Mesenchymal stem cell (in vitro differentiated cells and primary cell): ENCODE measurements around the gene ATP6V1G2.
"Not testable (repeated sequence)": the region's sequence is repeated elsewhere in the genome, so short reads cannot be mapped to it uniquely, and the experiment has no call there.

Source experiments
- DNase-seq: peaks from one replicate; pipeline ENCODE4 v3.0.0-alpha.2; 2013
- H2AFZ ChIP-seq: one replicate; pipeline ENCODE4 v1.6.1; 2013; ENCODE audit warnings: low read depth, mild to moderate bottlenecking, control low read depth, inconsistent platforms, low read length, moderate library complexity
- H2AK5ac ChIP-seq: 2 replicates; pipeline ENCODE4 v1.6.1; 2013; ENCODE audit warnings: low read length, moderate library complexity, mild to moderate bottlenecking, inconsistent platforms; ENCODE audit not compliant: severe bottlenecking
- H2BK120ac ChIP-seq: one replicate; pipeline ENCODE4 v1.6.1; 2013; ENCODE audit warnings: low read depth, mild to moderate bottlenecking, inconsistent platforms, low read length, moderate library complexity
- H2BK12ac ChIP-seq, 2 experiments: one replicate each; pipeline ENCODE4 v1.6.1; 2013; ENCODE audit warnings: inconsistent platforms in 2 of 2, low read length in 2 of 2, mild to moderate bottlenecking in 2 of 2, moderate library complexity in 2 of 2, control low read depth in 1 of 2
- H2BK15ac ChIP-seq: one replicate; pipeline ENCODE4 v1.6.1; 2013; ENCODE audit warnings: mild to moderate bottlenecking, low read depth, inconsistent platforms; ENCODE audit not compliant: poor library complexity, severe bottlenecking
- H2BK5ac ChIP-seq: 2 replicates; pipeline ENCODE4 v1.6.1; 2013; ENCODE audit warnings: low read depth, mild to moderate bottlenecking, low read length, control low read depth, inconsistent platforms; ENCODE audit not compliant: poor library complexity, severe bottlenecking
- H3K14ac ChIP-seq, 2 experiments: one replicate each; pipeline ENCODE4 v1.6.1; 2013; ENCODE audit warnings: inconsistent platforms in 2 of 2, low read length in 2 of 2, control low read depth in 1 of 2, mild to moderate bottlenecking in 1 of 2, moderate library complexity in 1 of 2
- H3K18ac ChIP-seq, 2 experiments: one replicate each; pipeline ENCODE4 v1.6.1; 2013; ENCODE audit warnings: inconsistent platforms in 2 of 2, low read length in 2 of 2, control low read depth in 1 of 2, low read depth in 1 of 2, mild to moderate bottlenecking in 1 of 2
- H3K23ac ChIP-seq, 2 experiments: one replicate each; pipeline ENCODE4 v1.6.1; 2013; ENCODE audit warnings: inconsistent platforms in 2 of 2, low read length in 2 of 2, mild to moderate bottlenecking in 2 of 2, moderate library complexity in 2 of 2, control low read depth in 1 of 2
- H3K27ac ChIP-seq: 2 replicates; pipeline ENCODE4 v1.5.1; 2013; ENCODE audit warnings: mild to moderate bottlenecking, moderate library complexity, low read length, control low read depth, inconsistent platforms; ENCODE audit not compliant: poor library complexity, severe bottlenecking
- H3K27me3 ChIP-seq, 2 experiments: 2 replicates each; pipeline versions ENCODE4 v1.6.1 to v1.7.0; 2013; ENCODE audit warnings: low read length in 2 of 2, mild to moderate bottlenecking in 2 of 2, moderate library complexity in 2 of 2, control low read depth in 1 of 2, inconsistent platforms in 1 of 2; ENCODE audit not compliant: control insufficient read depth in 1 of 2, insufficient read depth in 1 of 2
- H3K36me3 ChIP-seq, 2 experiments: 2 replicates each; pipeline versions ENCODE4 v1.6.1 to v1.7.0; 2013; ENCODE audit warnings: low read length in 2 of 2, control low read depth in 1 of 2, inconsistent platforms in 1 of 2, low read depth in 1 of 2, mild to moderate bottlenecking in 1 of 2; ENCODE audit not compliant: insufficient read depth in 2 of 2, control insufficient read depth in 1 of 2
- H3K4ac ChIP-seq, 2 experiments: one replicate each; pipeline ENCODE4 v1.6.1; 2013; ENCODE audit warnings: inconsistent platforms in 2 of 2, low read length in 2 of 2, mild to moderate bottlenecking in 2 of 2, moderate library complexity in 2 of 2, control low read depth in 1 of 2, low read depth in 1 of 2
- H3K4me1 ChIP-seq: 2 replicates; pipeline ENCODE4 v1.6.1; 2013; ENCODE audit warnings: low read depth, low read length, control low read depth; ENCODE audit not compliant: control insufficient read depth, insufficient read depth
- H3K4me2 ChIP-seq: 2 replicates; pipeline ENCODE4 v1.6.1; 2013; ENCODE audit warnings: low read length, mild to moderate bottlenecking, inconsistent platforms; ENCODE audit not compliant: poor library complexity, severe bottlenecking
- H3K4me3 ChIP-seq, 2 experiments: 2 replicates each; pipeline versions ENCODE4 v1.5.1 to v1.7.0; 2013; ENCODE audit warnings: low read length in 2 of 2, mild to moderate bottlenecking in 2 of 2, control low read depth in 1 of 2, low read depth in 1 of 2; ENCODE audit not compliant: insufficient read depth in 1 of 2
- H3K79me1 ChIP-seq: replicated peaks from 2 replicates; pipeline ENCODE4 v1.6.1; 2013; ENCODE audit warnings: mild to moderate bottlenecking, control low read depth, low read length, inconsistent platforms; ENCODE audit not compliant: poor library complexity, severe bottlenecking
- H3K9ac ChIP-seq: 2 replicates; pipeline ENCODE4 v1.7.0; 2013; ENCODE audit warnings: mild to moderate bottlenecking, low read length, moderate library complexity
- H3K9me3 ChIP-seq: 2 replicates; pipeline ENCODE4 v1.7.0; 2013; ENCODE audit warnings: mild to moderate bottlenecking, low read length; ENCODE audit not compliant: control insufficient read depth
- H4K8ac ChIP-seq: one replicate; pipeline ENCODE4 v1.6.1; 2013; ENCODE audit warnings: inconsistent platforms, mild to moderate bottlenecking, low read length, moderate library complexity
- H4K91ac ChIP-seq: one replicate; pipeline ENCODE4 v1.6.1; 2013; ENCODE audit warnings: mild to moderate bottlenecking, low read length, inconsistent platforms
- WGBS: methylation state at CpG from one replicate; pipeline ENCODE4 v1.1.7; 2013; ENCODE audit warnings: mixed read lengths; 5-methylcytosine and 5-hydroxymethylcytosine counted together

The ATP6V1G2 gene

GRCh38 chr6:31498748-31499147 lies 47.7 kb downstream of the ATP6V1G2 start:
- no peak overlapping the region for H3K4ac ChIP-seq
- H3K27me3 ChIP-seq, result no peaks in the 10 kb centered on the region
- no peak overlapping the region for H4K91ac ChIP-seq
- H2AFZ ChIP-seq, result no peak overlapping the region
- peak overlapping the region; percentile 66 for H3K9ac ChIP-seq
- H3K9me3 ChIP-seq, result no peaks in the 10 kb centered on the region
- DNase-seq, result peak; percentile 12
- H2BK120ac ChIP-seq, result no peak overlapping the region
- no peak overlapping the region for H4K8ac ChIP-seq
- WGBS, result 19% methylated on average over 20 of the region's 21 CpGs
- H2BK12ac ChIP-seq, result no peak overlapping the region
- peak overlapping the region in 1 of 2 experiments; percentile 88 for H3K4me3 ChIP-seq
- H3K18ac ChIP-seq, result no peak overlapping the region
- no peak overlapping the region for H3K27ac ChIP-seq
- no peak overlapping the region for H3K23ac ChIP-seq
- peak overlapping the region; percentile 86 for H3K4me2 ChIP-seq
- H3K79me1 ChIP-seq, result peaks cover 15% of the 10 kb centered on the region
- H2BK15ac ChIP-seq, result no peak overlapping the region
- H3K36me3 ChIP-seq, result no peaks in the 10 kb centered on the region
- H2AK5ac ChIP-seq, result no peak overlapping the region
- no peak overlapping the region for H2BK5ac ChIP-seq
- H3K14ac ChIP-seq, result no peak overlapping the region
- peaks cover 18% of the 10 kb centered on the region for H3K4me1 ChIP-seq

DNA sequence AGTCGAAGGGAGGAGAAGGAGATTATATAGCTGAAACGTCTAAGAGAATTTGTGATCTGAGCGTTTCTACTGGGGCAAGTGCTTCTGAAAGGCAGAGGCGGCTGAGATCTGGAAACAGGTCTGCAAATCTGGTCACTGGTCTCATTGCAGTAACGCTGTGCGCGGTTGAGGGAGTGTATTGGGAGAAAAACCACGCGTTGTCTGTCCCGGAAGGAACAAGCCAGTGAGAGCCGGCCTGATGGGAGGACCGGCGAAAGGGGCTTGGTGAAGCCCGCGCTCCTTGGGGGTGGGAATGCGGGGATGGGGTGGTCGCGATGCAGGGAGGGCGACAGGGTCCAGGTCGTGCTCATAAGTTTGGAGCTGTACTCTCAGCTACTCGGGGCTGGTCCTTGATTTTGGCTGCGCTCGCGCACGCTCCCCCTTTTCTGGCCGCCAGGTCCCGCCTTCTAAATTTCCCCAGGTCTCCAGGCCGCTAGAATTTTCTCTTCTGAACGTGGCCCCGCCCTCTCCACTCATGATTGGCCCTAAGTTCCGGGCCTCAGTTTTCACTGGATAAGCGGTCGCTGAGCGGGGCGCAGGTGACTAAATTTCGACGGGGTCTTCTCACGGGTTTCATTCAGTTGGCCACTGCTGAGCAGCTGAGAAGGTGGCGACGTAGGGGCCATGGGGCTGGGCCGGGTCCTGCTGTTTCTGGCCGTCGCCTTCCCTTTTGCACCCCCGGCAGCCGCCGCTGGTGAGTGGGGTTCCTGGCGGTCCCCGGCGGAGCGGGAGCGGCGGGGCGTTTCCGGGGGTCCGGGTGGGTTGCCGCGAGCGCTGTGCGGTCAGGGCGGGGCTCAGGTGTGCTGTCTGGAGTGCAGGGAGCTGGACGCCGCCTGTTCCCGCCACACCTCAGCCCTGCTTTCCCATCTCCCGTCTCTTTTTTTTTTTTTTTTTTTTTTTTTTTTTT lies 48.6 kb downstream of the ATP6V1G2 start, which contains the start of gene MICB:
TSS of gene MICB (plus strand) at position 615 of the 946 bp plus-strand sequence. CDS start at position 664, 49 bp downstream.
- Histone ChIP-seq H3K18ac (peak within 1 kb of the TSS in 1 of 2 experiments; percentile 21), H2BK12ac (no peak within 1 kb of the TSS), H2AK5ac (peak within 1 kb of the TSS; percentile 19), H3K4ac (peak within 1 kb of the TSS in 1 of 2 experiments; percentile 49), H3K23ac (peak within 1 kb of the TSS in 1 of 2 experiments; percentile 60), H3K14ac (no peak within 1 kb of the TSS), H4K91ac (peak within 1 kb of the TSS; percentile 61), H2AFZ (peak within 1 kb of the TSS; percentile 96), H3K9ac (peak within 1 kb of the TSS; percentile 81), H4K8ac (peak within 1 kb of the TSS; percentile 49), H2BK5ac (no peak within 1 kb of the TSS), H3K9me3 (no peaks in the 10 kb centered on the region), H3K36me3 (no peaks in the 10 kb centered on the region), H3K79me1 (peaks cover 14% of the 10 kb centered on the region), H3K27me3 (no peaks in the 10 kb centered on the region), H3K4me2 (peak within 1 kb of the TSS; percentile 99), H3K4me1 (peaks cover 18% of the 10 kb centered on the region), H3K27ac (peak within 1 kb of the TSS; percentile 70), H3K4me3 (peak within 1 kb of the TSS; percentile 81 to 88), H2BK120ac (no peak within 1 kb of the TSS), H2BK15ac (peak within 1 kb of the TSS; percentile 90)
- WGBS, result 2% methylated on average over 57 of the region's 64 CpGs
- peak; percentile 90 for DNase-seq

DNA sequence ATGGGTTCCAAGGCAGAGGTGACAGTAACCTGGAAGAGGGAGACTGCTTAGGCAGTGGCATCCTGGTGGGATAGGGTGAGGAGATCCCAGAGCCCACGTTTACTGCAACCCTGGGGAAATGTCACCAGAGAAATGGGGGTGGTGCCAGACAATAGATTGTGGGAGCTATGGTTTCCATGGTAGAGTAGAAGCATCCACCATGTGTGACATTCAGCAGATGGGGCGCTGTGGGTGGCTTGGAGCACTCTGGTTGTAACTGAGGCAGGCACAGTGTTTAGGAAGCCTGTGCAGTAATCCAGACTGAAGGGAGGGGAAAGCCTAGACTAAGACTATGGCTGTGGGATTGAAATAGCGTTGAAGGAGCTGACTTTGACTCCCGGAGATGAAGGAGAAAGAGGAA lies 49.6 kb downstream of the ATP6V1G2 start:
- not testable (repeated sequence) for DNase-seq, H3K27ac ChIP-seq, H3K23ac ChIP-seq, H2BK5ac ChIP-seq, H4K91ac ChIP-seq, H2BK15ac ChIP-seq, H3K4ac ChIP-seq, H3K36me3 ChIP-seq, H3K9me3 ChIP-seq, H4K8ac ChIP-seq, H2BK120ac ChIP-seq, H3K14ac ChIP-seq, H3K18ac ChIP-seq, H3K27me3 ChIP-seq, H3K4me2 ChIP-seq, H2AFZ ChIP-seq
- peak overlapping the region in 1 of 2 experiments; percentile 84 for H2BK12ac ChIP-seq
- WGBS, result 72% methylated on average over 4 of the region's 4 CpGs
- H3K4me3 ChIP-seq, result peak overlapping the region in 1 of 2 experiments; percentile 88
- peaks cover 14% of the 10 kb centered on the region for H3K79me1 ChIP-seq
- H2AK5ac ChIP-seq, result peak overlapping the region; percentile 19
- H3K4me1 ChIP-seq, result peaks cover 18% of the 10 kb centered on the region
- peak overlapping the region; percentile 81 for H3K9ac ChIP-seq

GRCh38 chr6:31495580-31495979 lies 50.8 kb downstream of the ATP6V1G2 start:
- H3K4ac ChIP-seq, result no peak overlapping the region
- peaks cover 16% of the 10 kb centered on the region for H3K79me1 ChIP-seq
- H3K9me3 ChIP-seq, result no peaks in the 10 kb centered on the region
- H4K8ac ChIP-seq, result no peak overlapping the region
- H2BK120ac ChIP-seq, result peak overlapping the region; percentile 11
- H3K4me3 ChIP-seq, result peak overlapping the region in 1 of 2 experiments; percentile 96
- no peak overlapping the region for H3K14ac ChIP-seq
- H3K23ac ChIP-seq, result no peak overlapping the region
- peak overlapping the region in 1 of 2 experiments; percentile 40 for H3K18ac ChIP-seq
- H2AK5ac ChIP-seq, result no peak overlapping the region
- no peak overlapping the region for H2BK15ac ChIP-seq
- peak overlapping the region; percentile 84 for H3K27ac ChIP-seq
- H3K9ac ChIP-seq, result peak overlapping the region; percentile 93
- no peak overlapping the region for H2BK5ac ChIP-seq
- peak; percentile 77 for DNase-seq
- no peak overlapping the region for H4K91ac ChIP-seq
- no peak overlapping the region for H2BK12ac ChIP-seq
- WGBS, result 51% methylated on average over 1 of the region's 2 CpGs
- no peak overlapping the region for H2AFZ ChIP-seq
- no peaks in the 10 kb centered on the region for H3K27me3 ChIP-seq
- no peak overlapping the region for H3K4me2 ChIP-seq
- no peaks in the 10 kb centered on the region for H3K36me3 ChIP-seq
- H3K4me1 ChIP-seq, result peaks cover 18% of the 10 kb centered on the region
